ENCODE data around the gene PPP1R3G. TPM values are rescaled to one million over a fixed set of nuclear protein-coding genes. Genes with fewer than 3 reads are reported as not detected.
"Not testable (repeated sequence)": the region's sequence is repeated elsewhere in the genome, so short reads cannot be mapped to it uniquely, and the experiment has no call there.

Gene PPP1R3G
- total RNA-seq, 1 donor from 2014 or later = 13.1 TPM

- no peak for DNase-seq (ENCODE audit: missing footprints)
- no peak for ATAC-seq
- intact Hi-C loops (cut with DNase I) = no loop called here
Measured at GRCh38 chr6:5109436-5109835, 24.3 kb downstream of the PPP1R3G start.

- intact Hi-C loops (cut with DNase I) = no loop called here
- no peak for ATAC-seq
- DNase-seq (ENCODE audit: missing footprints) = no peak
Measured at GRCh38 chr6:5110246-5110645, 25.1 kb downstream of the PPP1R3G start.

GRCh38 chr6:5111626-5112025 lies 26.5 kb downstream of the PPP1R3G start:
- DNase-seq (ENCODE audit: missing footprints) (no peak), ATAC-seq (no peak)
- intact Hi-C loops (cut with DNase I) = no loop called here

- intact Hi-C loops (cut with DNase I) = no loop called here
- ATAC-seq = no peak
- no peak for DNase-seq (ENCODE audit: missing footprints)
Measured at GRCh38 chr6:5112066-5112799, 27.1 kb downstream of the PPP1R3G start.

GRCh38 chr6:5113096-5113495 lies 28.0 kb downstream of the PPP1R3G start:
- intact Hi-C loops (cut with DNase I) = no loop called here
- DNase-seq (ENCODE audit: missing footprints) (no peak), ATAC-seq (no peak)

GRCh38 chr6:5115168-5115567 lies 30.0 kb downstream of the PPP1R3G start:
- peak; percentile 42 for ATAC-seq
- no peak for DNase-seq (ENCODE audit: missing footprints)
- intact Hi-C loops (cut with DNase I) = loop anchor here (2.0 kb wide), 1 partner anchor 36 kb away; no protein-coding TSS in a partner anchor

- DNase-seq (ENCODE audit: missing footprints) (no peak), ATAC-seq (no peak)
- intact Hi-C loops (cut with DNase I) = no loop called here
Measured at GRCh38 chr6:5116243-5116991, 31.3 kb downstream of the PPP1R3G start.

- no peak for ATAC-seq
- intact Hi-C loops (cut with DNase I) = no loop called here
- DNase-seq (ENCODE audit: missing footprints) = no peak
Measured at GRCh38 chr6:5119090-5119951, 34.2 kb downstream of the PPP1R3G start.

- ATAC-seq (no peak), DNase-seq (ENCODE audit: missing footprints) (no peak)
- intact Hi-C loops (cut with DNase I) = no loop called here
Measured at GRCh38 chr6:5120011-5120410, 34.9 kb downstream of the PPP1R3G start.

GRCh38 chr6:5120543-5120942 lies 35.4 kb downstream of the PPP1R3G start:
- intact Hi-C loops (cut with DNase I); DNase-seq (ENCODE audit: missing footprints); ATAC-seq: not testable (repeated sequence)

GRCh38 chr6:5121479-5121878 lies 36.3 kb downstream of the PPP1R3G start:
- intact Hi-C loops (cut with DNase I) = no loop called here
- ATAC-seq (peak; percentile 95), DNase-seq (ENCODE audit: missing footprints) (no peak)

GRCh38 chr6:5121956-5122355 lies 36.8 kb downstream of the PPP1R3G start:
- intact Hi-C loops (cut with DNase I) = no loop called here
- ATAC-seq (no peak), DNase-seq (ENCODE audit: missing footprints) (no peak)

- intact Hi-C loops (cut with DNase I) = no loop called here
Measured at GRCh38 chr6:5122504-5123112, 37.5 kb downstream of the PPP1R3G start.

GRCh38 chr6:5123296-5124143 lies 38.4 kb downstream of the PPP1R3G start:
- intact Hi-C loops (cut with DNase I) = no loop called here
- DNase-seq (ENCODE audit: missing footprints) (no peak), ATAC-seq (no peak)

More at GRCh38 chr6:5122504-5123112, 37.5 kb downstream of the PPP1R3G start:
- DNase-seq (ENCODE audit: missing footprints) = no peak
- ATAC-seq = no peak

GRCh38 chr6:5124526-5124925 lies 39.4 kb downstream of the PPP1R3G start:
- intact Hi-C loops (cut with DNase I) = no loop called here
- ATAC-seq (no peak), DNase-seq (ENCODE audit: missing footprints) (no peak)

- no peak for DNase-seq (ENCODE audit: missing footprints)
- intact Hi-C loops (cut with DNase I) = no loop called here
- ATAC-seq = no peak
Measured at GRCh38 chr6:5125152-5126006, 40.2 kb downstream of the PPP1R3G start.

- DNase-seq (ENCODE audit: missing footprints) = no peak
- intact Hi-C loops (cut with DNase I) = no loop called here
- ATAC-seq = no peak
Measured at GRCh38 chr6:5126214-5126613, 41.1 kb downstream of the PPP1R3G start.
